Measurements from ENCODE around the gene ABHD17C.

GRCh38 chr15:80761754-80762153, 66.6 kb downstream of the ABHD17C start:
- TF ChIP-seq CTCF (IDR thresholded peaks at IDR 0.05): no peak
- TF ChIP-seq POLR2A (IDR thresholded peaks at IDR 0.05): no peak
